Fibroblast of mammary gland (primary cell): ENCODE data around the gene STK17A.

ENCODE experiments used
- DNase-seq: peaks from one replicate; pipeline ENCODE4 v3.0.0-alpha.2; 2010; ENCODE audit warnings: low read depth
- H3K4me3 ChIP-seq: 2 replicates; pipeline ENCODE4 v1.5.1; 2011; ENCODE audit warnings: low read depth, mild to moderate bottlenecking, low read length, moderate library complexity; ENCODE audit not compliant: control insufficient read depth
- CTCF ChIP-seq: conservative IDR thresholded peaks from 2 replicates; pipeline ENCODE4 v1.5.1; 2011; ENCODE audit warnings: low read depth, low read length, inconsistent platforms; ENCODE audit not compliant: control insufficient read depth, insufficient read depth

Gene STK17A

GRCh38 chr7:43612128-43612527 lies 29.2 kb downstream of the STK17A start:
- no peak for TF ChIP-seq CTCF
- H3K4me3 ChIP-seq = no peak overlapping the region
- peak; percentile 67 for DNase-seq

DNA sequence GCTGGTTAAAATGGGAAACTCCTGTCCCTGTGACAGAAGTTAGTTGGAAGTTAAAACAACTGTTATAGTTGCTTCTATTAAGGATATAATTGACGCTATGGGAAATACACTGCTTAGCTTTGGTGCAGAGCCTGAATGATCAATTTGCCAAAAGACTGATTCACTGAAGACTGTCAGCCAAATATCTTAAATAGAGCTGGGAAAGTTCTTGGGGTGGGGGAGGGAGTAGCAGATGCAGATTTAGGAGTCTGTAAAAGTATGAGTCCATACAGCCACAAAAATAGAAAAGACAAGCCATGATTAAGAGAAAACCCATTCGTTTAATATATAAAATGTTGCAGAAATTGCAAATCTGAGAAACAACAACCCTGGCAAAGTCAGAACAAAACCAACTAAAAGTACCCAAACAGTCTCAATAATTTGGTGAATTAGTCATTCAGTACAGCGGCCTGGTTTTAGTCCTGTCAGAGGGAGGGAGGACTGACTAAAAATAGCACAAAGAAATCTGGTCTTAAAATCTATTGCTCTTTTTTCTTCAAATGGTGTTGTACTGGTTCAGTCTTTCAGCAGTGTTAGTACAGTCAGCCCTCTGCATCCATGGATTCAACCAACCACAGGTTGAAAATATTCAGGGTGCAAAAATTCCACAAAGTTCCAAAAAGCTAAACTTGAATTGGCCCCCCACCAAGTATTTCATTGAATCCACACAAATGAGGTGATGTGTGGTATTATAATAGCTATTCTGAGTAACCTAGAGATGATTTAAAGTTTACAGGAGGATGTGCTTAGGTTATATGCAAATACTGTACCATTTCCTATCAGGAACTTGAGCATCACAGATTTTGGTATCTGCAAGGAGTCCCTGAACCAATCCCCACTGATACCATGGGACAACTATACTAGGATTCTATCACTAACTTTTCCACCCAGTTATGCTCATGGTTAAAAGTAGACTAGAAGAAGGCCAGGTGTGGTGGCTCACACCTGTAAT lies 30.0 kb downstream of the STK17A start:
- no peak for TF ChIP-seq CTCF
- peak; percentile 79 for DNase-seq
- no peak overlapping the region for H3K4me3 ChIP-seq

GRCh38 chr7:43615558-43616145 lies 32.7 kb downstream of the STK17A start:
- DNase-seq = no peak
- no peak overlapping the region for H3K4me3 ChIP-seq

GRCh38 chr7:43616977-43617376 lies 34.1 kb downstream of the STK17A start:
- DNase-seq = no peak
- no peak for TF ChIP-seq CTCF
- H3K4me3 ChIP-seq = no peak overlapping the region

More at GRCh38 chr7:43615558-43616145, 32.7 kb downstream of the STK17A start:
- no peak for TF ChIP-seq CTCF

GRCh38 chr7:43618073-43618472 lies 35.2 kb downstream of the STK17A start:
- TF ChIP-seq CTCF = no peak
- no peak for DNase-seq
- no peak overlapping the region for H3K4me3 ChIP-seq

- DNase-seq = peak; percentile 40
- TF ChIP-seq CTCF = no peak
- H3K4me3 ChIP-seq = no peak overlapping the region
These were observed 36.5 kb downstream of the STK17A start for GRCh38 chr7:43619213-43620012.
